NB4 (cell line): ENCODE measurements around the gene NIT1.

ENCODE experiments used
- POLR2A ChIP-seq: IDR thresholded peaks from 2 replicates; pipeline ENCODE4 v1.6.1; 2011; ENCODE audit warnings: mild to moderate bottlenecking; ENCODE audit not compliant: insufficient read length; ENCODE audit errors: extremely low read depth
- TF ChIP-seq, protein P1 (sequence below): IDR thresholded peaks from one replicate; pipeline ENCODE4 v1.5.1; 2012; ENCODE audit warnings: low read depth, low read length
- TF ChIP-seq, protein P2 (sequence below): IDR thresholded peaks from 2 replicates; pipeline ENCODE4 v1.6.1; 2011; ENCODE audit warnings: low read depth, low read length

DNA sequence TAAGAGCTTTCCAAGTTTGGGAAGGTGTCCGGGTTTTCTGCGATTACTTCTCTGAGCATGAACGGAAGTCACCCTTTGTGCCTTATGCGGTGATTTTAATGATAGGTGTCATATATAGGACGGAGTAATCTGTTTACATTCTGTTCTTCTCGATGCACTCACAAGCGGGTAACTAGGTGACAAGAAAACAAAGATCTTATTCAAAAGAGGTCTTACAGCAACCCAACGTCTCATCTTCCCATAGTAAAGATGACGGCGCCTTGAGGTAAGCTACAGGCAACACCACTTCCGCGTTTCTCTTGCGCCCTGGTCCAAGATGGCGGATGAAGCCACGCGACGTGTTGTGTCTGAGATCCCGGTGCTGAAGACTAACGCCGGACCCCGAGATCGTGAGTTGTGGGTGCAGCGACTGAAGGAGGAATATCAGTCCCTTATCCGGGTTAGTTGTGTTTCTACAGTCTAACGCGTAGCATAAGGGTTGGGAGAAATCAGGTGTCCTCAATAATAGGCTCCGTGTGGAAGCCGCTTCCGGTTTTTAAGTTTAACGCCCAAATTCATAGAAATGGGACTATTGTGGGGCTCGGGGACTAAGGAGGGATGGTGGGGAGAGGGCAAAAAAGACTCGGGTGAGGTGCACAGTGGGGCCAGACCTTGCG, 35.9 kb downstream of the NIT1 start, which contains the start of gene UFC1:
- TF ChIP-seq, protein P1, sequence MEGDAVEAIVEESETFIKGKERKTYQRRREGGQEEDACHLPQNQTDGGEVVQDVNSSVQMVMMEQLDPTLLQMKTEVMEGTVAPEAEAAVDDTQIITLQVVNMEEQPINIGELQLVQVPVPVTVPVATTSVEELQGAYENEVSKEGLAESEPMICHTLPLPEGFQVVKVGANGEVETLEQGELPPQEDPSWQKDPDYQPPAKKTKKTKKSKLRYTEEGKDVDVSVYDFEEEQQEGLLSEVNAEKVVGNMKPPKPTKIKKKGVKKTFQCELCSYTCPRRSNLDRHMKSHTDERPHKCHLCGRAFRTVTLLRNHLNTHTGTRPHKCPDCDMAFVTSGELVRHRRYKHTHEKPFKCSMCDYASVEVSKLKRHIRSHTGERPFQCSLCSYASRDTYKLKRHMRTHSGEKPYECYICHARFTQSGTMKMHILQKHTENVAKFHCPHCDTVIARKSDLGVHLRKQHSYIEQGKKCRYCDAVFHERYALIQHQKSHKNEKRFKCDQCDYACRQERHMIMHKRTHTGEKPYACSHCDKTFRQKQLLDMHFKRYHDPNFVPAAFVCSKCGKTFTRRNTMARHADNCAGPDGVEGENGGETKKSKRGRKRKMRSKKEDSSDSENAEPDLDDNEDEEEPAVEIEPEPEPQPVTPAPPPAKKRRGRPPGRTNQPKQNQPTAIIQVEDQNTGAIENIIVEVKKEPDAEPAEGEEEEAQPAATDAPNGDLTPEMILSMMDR: no peak
- peak; percentile 58 for TF ChIP-seq POLR2A
- TF ChIP-seq, protein P2, sequence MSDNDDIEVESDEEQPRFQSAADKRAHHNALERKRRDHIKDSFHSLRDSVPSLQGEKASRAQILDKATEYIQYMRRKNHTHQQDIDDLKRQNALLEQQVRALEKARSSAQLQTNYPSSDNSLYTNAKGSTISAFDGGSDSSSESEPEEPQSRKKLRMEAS: peak; percentile 74
